ENCODE results near the gene ISCA2.

ISCA2 gene

GRCh38 chr14:74508844-74509428, 15.4 kb downstream of the ISCA2 start:
- no peak overlapping the region for H3K9ac ChIP-seq (ENCODE audit: low read length)

GRCh38 chr14:74509587-74510222, 16.1 kb downstream of the ISCA2 start:
- no peaks in the 10 kb centered on the region for H3K36me3 ChIP-seq (ENCODE audit: control insufficient read depth, insufficient read depth, low read length)
- peaks cover 5% of the 10 kb centered on the region; the same call in 1 of the 2 replicates for H3K27me3 ChIP-seq (ENCODE audit: control insufficient read depth, insufficient read depth, low read length)
- no peak overlapping the region for H3K9ac ChIP-seq (ENCODE audit: low read length)
- H3K9me3 ChIP-seq (ENCODE audit: control insufficient read depth, insufficient read depth, low read depth, low read length), result no peaks in the 10 kb centered on the region
- H3K4me1 ChIP-seq (ENCODE audit: control insufficient read depth, insufficient read depth, low read length), result peaks cover 35% of the 10 kb centered on the region
- no peak overlapping the region for H3K27ac ChIP-seq (ENCODE audit: low read depth, low read length)
- H3K4me3 ChIP-seq (ENCODE audit: low read depth, low read length), result no peak overlapping the region

More at GRCh38 chr14:74508844-74509428, 15.4 kb downstream of the ISCA2 start:
- peaks cover 5% of the 10 kb centered on the region; the same call in 1 of the 2 replicates for H3K27me3 ChIP-seq (ENCODE audit: control insufficient read depth, insufficient read depth, low read length)
- H3K9me3 ChIP-seq (ENCODE audit: control insufficient read depth, insufficient read depth, low read depth, low read length), result no peaks in the 10 kb centered on the region
- H3K4me3 ChIP-seq (ENCODE audit: low read depth, low read length), result no peak overlapping the region
- H3K36me3 ChIP-seq (ENCODE audit: control insufficient read depth, insufficient read depth, low read length), result no peaks in the 10 kb centered on the region
- H3K4me1 ChIP-seq (ENCODE audit: control insufficient read depth, insufficient read depth, low read length), result peaks cover 28% of the 10 kb centered on the region
- H3K27ac ChIP-seq (ENCODE audit: low read depth, low read length), result no peak overlapping the region

GRCh38 chr14:74510223-74510931, 16.8 kb downstream of the ISCA2 start:
- Histone ChIP-seq H3K27ac (ENCODE audit: low read depth, low read length) (no peak overlapping the region), H3K4me3 (ENCODE audit: low read depth, low read length) (peak overlapping the region; percentile 14; the same call in 1 of the 2 replicates), H3K36me3 (ENCODE audit: control insufficient read depth, insufficient read depth, low read length) (no peaks in the 10 kb centered on the region), H3K27me3 (ENCODE audit: control insufficient read depth, insufficient read depth, low read length) (peaks cover 5% of the 10 kb centered on the region; the same call in 1 of the 2 replicates), H3K9me3 (ENCODE audit: control insufficient read depth, insufficient read depth, low read depth, low read length) (no peaks in the 10 kb centered on the region), H3K9ac (ENCODE audit: low read length) (no peak overlapping the region), H3K4me1 (ENCODE audit: control insufficient read depth, insufficient read depth, low read length) (peaks cover 37% of the 10 kb centered on the region)

GRCh38 chr14:74510959-74511409, 17.4 kb downstream of the ISCA2 start:
- Histone ChIP-seq H3K27ac (ENCODE audit: low read depth, low read length) (no peak overlapping the region), H3K36me3 (ENCODE audit: control insufficient read depth, insufficient read depth, low read length) (no peaks in the 10 kb centered on the region), H3K9ac (ENCODE audit: low read length) (no peak overlapping the region), H3K4me3 (ENCODE audit: low read depth, low read length) (peak overlapping the region; percentile 14; the same call in 1 of the 2 replicates), H3K4me1 (ENCODE audit: control insufficient read depth, insufficient read depth, low read length) (peaks cover 37% of the 10 kb centered on the region), H3K9me3 (ENCODE audit: control insufficient read depth, insufficient read depth, low read depth, low read length) (no peaks in the 10 kb centered on the region), H3K27me3 (ENCODE audit: control insufficient read depth, insufficient read depth, low read length) (peaks cover 5% of the 10 kb centered on the region; the same call in 1 of the 2 replicates)

- H3K9me3 ChIP-seq (ENCODE audit: control insufficient read depth, insufficient read depth, low read depth, low read length), result no peaks in the 10 kb centered on the region
- H3K9ac ChIP-seq (ENCODE audit: low read length), result no peak overlapping the region
- H3K36me3 ChIP-seq (ENCODE audit: control insufficient read depth, insufficient read depth, low read length), result no peaks in the 10 kb centered on the region
- H3K27me3 ChIP-seq (ENCODE audit: control insufficient read depth, insufficient read depth, low read length), result peaks cover 5% of the 10 kb centered on the region; the same call in 1 of the 2 replicates
- no peak overlapping the region for H3K4me3 ChIP-seq (ENCODE audit: low read depth, low read length)
- H3K27ac ChIP-seq (ENCODE audit: low read depth, low read length), result no peak overlapping the region
- H3K4me1 ChIP-seq (ENCODE audit: control insufficient read depth, insufficient read depth, low read length), result peaks cover 46% of the 10 kb centered on the region
Measured at GRCh38 chr14:74511966-74512830, 18.6 kb downstream of the ISCA2 start.

- Histone ChIP-seq H3K27me3 (ENCODE audit: control insufficient read depth, insufficient read depth, low read length) (no peaks in the 10 kb centered on the region), H3K9me3 (ENCODE audit: control insufficient read depth, insufficient read depth, low read depth, low read length) (no peaks in the 10 kb centered on the region), H3K9ac (ENCODE audit: low read length) (no peak overlapping the region), H3K4me1 (ENCODE audit: control insufficient read depth, insufficient read depth, low read length) (peaks cover 39% of the 10 kb centered on the region), H3K4me3 (ENCODE audit: low read depth, low read length) (no peak overlapping the region), H3K36me3 (ENCODE audit: control insufficient read depth, insufficient read depth, low read length) (no peaks in the 10 kb centered on the region), H3K27ac (ENCODE audit: low read depth, low read length) (no peak overlapping the region)
Measured at GRCh38 chr14:74514471-74514941, 20.9 kb downstream of the ISCA2 start.

GRCh38 chr14:74515891-74516412, 22.4 kb downstream of the ISCA2 start:
- Histone ChIP-seq H3K27me3 (ENCODE audit: control insufficient read depth, insufficient read depth, low read length) (no peaks in the 10 kb centered on the region), H3K9me3 (ENCODE audit: control insufficient read depth, insufficient read depth, low read depth, low read length) (no peaks in the 10 kb centered on the region)

GRCh38 chr14:74516451-74517160, 23.0 kb downstream of the ISCA2 start:
- Histone ChIP-seq H3K27ac (ENCODE audit: low read depth, low read length) (no peak overlapping the region), H3K4me3 (ENCODE audit: low read depth, low read length) (no peak overlapping the region), H3K27me3 (ENCODE audit: control insufficient read depth, insufficient read depth, low read length) (no peaks in the 10 kb centered on the region), H3K9me3 (ENCODE audit: control insufficient read depth, insufficient read depth, low read depth, low read length) (no peaks in the 10 kb centered on the region), H3K9ac (ENCODE audit: low read length) (no peak overlapping the region), H3K36me3 (ENCODE audit: control insufficient read depth, insufficient read depth, low read length) (no peaks in the 10 kb centered on the region), H3K4me1 (ENCODE audit: control insufficient read depth, insufficient read depth, low read length) (peaks cover 19% of the 10 kb centered on the region)

More at GRCh38 chr14:74515891-74516412, 22.4 kb downstream of the ISCA2 start:
- no peak overlapping the region for H3K4me3 ChIP-seq (ENCODE audit: low read depth, low read length)
- no peak overlapping the region for H3K27ac ChIP-seq (ENCODE audit: low read depth, low read length)
- H3K36me3 ChIP-seq (ENCODE audit: control insufficient read depth, insufficient read depth, low read length), result no peaks in the 10 kb centered on the region
- peaks cover 26% of the 10 kb centered on the region for H3K4me1 ChIP-seq (ENCODE audit: control insufficient read depth, insufficient read depth, low read length)
- no peak overlapping the region for H3K9ac ChIP-seq (ENCODE audit: low read length)

GRCh38 chr14:74517731-74518130, 24.2 kb downstream of the ISCA2 start:
- Histone ChIP-seq H3K4me1 (ENCODE audit: control insufficient read depth, insufficient read depth, low read length) (peaks cover 19% of the 10 kb centered on the region), H3K4me3 (ENCODE audit: low read depth, low read length) (no peak overlapping the region), H3K27me3 (ENCODE audit: control insufficient read depth, insufficient read depth, low read length) (no peaks in the 10 kb centered on the region), H3K9ac (ENCODE audit: low read length) (no peak overlapping the region), H3K27ac (ENCODE audit: low read depth, low read length) (no peak overlapping the region), H3K9me3 (ENCODE audit: control insufficient read depth, insufficient read depth, low read depth, low read length) (no peaks in the 10 kb centered on the region), H3K36me3 (ENCODE audit: control insufficient read depth, insufficient read depth, low read length) (no peaks in the 10 kb centered on the region)

- H3K4me1 ChIP-seq (ENCODE audit: control insufficient read depth, insufficient read depth, low read length), result peaks cover 19% of the 10 kb centered on the region
- no peak overlapping the region for H3K27ac ChIP-seq (ENCODE audit: low read depth, low read length)
- no peak overlapping the region for H3K9ac ChIP-seq (ENCODE audit: low read length)
Measured at GRCh38 chr14:74518221-74518620, 24.7 kb downstream of the ISCA2 start.

More at GRCh38 chr14:74518221-74518620, 24.7 kb downstream of the ISCA2 start:
- Histone ChIP-seq H3K9me3 (ENCODE audit: control insufficient read depth, insufficient read depth, low read depth, low read length) (no peaks in the 10 kb centered on the region), H3K36me3 (ENCODE audit: control insufficient read depth, insufficient read depth, low read length) (no peaks in the 10 kb centered on the region), H3K27me3 (ENCODE audit: control insufficient read depth, insufficient read depth, low read length) (no peaks in the 10 kb centered on the region), H3K4me3 (ENCODE audit: low read depth, low read length) (no peak overlapping the region)
